Tongue (tissue), 2 donors: ENCODE results near the gene CNTN1. TPM values are rescaled to one million over a fixed set of nuclear protein-coding genes. Genes with fewer than 3 reads are reported as not detected.
"Not testable (repeated sequence)": the region's sequence is repeated elsewhere in the genome, so short reads cannot be mapped to it uniquely, and the experiment has no call there.

ENCODE experiments used
- DNase-seq: peaks from one replicate; pipeline ENCODE4 v3.0.0-alpha.2; 2015
- total RNA-seq: library from RNA; depleted of rRNA; stranded (reverse); fragments of >200 nt; gene quantifications from one replicate; pipeline ENCODE4 v1.2.3, GENCODE V29; 2014

CNTN1 gene
- total RNA-seq, 1 donor from 2014 or later = 35.4 TPM

DNA sequence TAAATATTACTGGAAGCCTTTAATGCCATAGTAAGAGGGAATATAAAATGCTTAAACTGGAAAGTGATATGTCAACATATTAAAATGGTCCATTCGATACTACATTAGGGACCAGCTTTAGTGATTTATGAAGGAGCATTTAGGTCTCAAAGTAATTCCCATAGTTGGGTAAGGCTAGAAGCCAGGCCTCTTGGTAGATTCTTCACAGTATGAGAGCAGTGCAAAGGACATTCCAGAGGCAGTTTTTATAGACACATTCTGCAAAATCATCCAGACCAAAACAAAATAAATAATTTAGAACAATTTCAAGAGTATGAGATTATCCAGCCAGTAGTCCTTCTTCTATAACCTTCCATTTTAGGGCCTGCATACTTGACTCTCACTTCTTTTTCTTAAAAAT, 353.3 kb downstream of the CNTN1 start:
- no peak for DNase-seq

DNA sequence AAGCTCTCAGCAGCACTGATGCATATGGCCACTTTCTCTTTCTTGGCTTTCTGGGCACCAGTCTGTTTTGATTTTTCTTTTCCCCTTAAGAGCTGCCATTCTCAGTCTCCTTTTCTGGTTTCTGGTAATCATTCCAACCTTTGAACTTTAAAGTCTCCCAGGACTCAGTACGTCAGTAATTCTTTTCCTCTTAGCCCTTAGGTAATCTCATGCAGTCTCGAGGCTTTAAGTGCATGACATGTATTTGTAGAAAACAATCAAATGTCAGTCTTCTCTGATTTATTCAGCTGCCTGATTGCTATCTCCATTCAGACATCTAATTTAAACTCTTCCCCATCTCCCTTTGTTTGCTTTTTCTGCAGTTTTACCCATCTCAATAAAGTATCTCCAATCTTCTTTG, 356.8 kb downstream of the CNTN1 start:
- no peak for DNase-seq

DNA sequence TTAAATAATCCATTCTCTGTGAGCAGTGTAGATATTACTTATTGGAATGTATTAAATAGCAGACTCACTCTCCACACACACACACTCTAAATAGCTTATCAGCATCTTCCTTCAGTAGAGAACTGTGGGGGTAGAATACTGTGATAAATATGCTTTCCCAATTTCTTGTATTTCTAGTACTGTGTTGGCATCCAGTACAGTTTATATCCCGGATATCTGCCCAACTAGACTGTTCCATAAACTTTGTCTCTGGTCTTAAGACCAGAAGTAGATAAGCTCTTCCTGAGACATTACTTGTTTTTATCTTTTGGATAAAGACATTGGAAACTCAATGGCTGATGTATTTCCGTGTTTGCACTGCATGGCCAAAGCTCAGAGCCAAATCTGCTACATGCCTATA, 359.7 kb downstream of the CNTN1 start:
- DNase-seq = no peak

DNA sequence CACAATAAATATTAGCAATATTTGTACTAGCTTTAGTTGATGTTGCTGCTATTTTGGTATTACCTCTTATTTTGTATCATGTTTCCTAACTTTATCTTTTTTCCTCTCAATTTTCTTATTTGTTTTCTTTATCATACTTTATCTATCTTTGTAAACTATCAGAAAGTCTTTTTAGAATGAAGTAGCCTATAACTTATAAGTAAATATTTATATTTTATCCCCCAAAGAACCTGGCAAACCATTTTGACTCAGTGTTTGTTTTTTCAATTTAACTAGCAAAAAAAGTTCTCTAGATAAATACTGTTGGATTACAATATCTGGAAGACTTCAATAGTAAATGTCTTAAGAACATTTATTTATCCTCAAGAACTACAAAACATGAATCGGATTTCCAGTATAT, 360.2 kb downstream of the CNTN1 start:
- no peak for DNase-seq

DNA sequence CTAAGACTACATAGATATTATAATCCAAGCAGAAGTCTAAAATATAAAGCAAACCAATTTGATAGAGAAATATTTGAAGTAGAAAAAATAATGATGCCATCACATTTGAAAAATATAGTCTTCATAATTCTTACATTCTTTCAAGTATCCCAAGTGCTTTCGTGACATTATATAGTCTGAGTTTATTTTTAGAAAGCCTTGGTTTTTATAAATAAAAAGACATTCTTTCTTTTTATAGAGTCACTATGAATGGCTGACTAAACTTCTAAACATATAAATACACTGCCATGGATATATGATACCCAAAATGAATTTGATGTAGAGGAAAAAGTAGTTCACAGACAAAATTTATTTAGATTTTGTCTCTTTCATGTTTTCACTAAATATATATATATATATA, 360.8 kb downstream of the CNTN1 start:
- no peak for DNase-seq

DNA sequence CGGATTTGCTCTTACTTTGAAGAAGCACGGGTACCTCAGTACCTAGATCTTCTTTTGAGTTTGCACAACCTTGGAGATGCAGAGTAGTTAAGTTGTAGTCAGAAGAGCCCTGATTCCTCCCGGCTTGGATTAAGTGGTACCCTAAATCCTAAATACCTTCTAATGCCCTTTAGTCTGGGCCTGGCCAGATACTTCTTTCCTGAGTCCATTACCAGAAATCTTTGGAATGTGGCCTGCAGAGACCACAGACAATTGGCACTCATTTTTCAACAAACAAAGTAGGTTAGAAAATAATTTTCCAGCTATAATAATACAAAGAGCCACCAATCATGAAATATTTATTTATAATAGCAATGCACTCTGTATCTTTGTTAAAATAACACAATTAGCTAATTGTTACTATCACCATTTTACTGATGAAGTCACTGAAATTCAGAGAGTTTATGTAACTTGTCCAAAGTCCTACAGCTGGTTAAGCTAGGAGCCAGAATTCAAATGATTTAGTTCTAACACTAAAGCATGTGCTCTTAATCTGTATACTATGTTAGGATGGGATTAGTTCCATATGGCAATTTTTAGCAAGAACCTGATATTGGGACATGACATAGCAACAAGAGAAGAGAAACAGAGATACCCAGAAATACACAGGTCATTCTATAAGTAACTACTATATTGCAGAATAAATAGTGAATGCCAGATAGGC, 363.8 kb downstream of the CNTN1 start:
- no peak for DNase-seq

DNA sequence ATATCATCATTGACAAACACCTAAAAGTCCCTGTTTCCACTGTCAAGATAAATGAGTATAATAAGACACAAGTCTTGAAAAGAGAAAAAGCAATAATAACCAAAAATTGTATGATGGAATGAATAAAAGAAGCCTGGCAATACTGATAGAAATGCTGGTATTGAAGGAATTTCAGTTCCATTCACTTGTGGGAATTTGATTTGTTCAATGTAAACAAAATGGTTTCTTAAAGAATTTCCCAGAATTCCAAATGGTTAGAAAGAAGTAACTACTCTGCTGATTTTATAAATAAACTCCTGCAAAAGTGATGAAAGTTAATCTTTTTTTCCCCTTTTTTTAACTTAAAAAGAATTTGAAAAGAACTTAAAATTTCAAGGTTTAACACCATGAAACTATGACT, 366.0 kb downstream of the CNTN1 start:
- DNase-seq = no peak

DNA sequence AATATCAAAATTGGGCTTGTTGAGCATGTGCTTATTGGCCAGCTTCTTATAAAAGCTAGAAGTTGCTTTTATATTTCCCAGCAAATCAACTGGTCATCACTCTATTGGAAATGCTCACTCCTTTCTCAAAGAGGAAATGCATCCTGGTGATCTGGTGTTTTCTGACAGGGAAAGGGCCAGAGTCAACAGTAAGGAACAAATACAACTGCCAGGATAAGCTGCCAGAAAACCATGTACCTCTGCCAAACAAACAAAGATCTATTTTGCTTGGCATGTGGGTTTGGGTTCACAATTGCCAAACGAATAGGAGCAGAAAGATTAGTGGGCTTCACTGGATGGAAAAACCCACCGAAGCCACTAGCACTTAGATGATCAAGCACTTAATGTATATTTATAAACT, 369.0 kb downstream of the CNTN1 start:
- no peak for DNase-seq

DNA sequence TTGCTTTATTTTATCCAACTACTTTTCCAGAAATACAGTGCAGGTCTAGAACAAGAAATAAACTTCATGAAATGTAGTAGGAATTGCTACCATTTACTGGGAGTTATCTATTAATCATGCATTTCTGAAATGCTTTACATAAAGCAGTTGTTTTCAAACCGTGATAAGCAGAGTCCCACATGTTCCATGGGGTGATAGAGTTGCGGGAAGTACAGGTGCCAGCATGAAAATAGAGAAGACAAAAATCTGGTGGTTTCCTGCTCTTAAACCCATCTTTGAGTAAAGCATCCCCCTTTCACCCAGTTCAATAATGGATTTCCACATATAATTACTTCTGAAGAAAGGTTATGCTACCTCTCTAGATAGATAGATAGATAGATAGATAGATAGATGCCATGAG, 372.2 kb downstream of the CNTN1 start:
- no peak for DNase-seq

DNA sequence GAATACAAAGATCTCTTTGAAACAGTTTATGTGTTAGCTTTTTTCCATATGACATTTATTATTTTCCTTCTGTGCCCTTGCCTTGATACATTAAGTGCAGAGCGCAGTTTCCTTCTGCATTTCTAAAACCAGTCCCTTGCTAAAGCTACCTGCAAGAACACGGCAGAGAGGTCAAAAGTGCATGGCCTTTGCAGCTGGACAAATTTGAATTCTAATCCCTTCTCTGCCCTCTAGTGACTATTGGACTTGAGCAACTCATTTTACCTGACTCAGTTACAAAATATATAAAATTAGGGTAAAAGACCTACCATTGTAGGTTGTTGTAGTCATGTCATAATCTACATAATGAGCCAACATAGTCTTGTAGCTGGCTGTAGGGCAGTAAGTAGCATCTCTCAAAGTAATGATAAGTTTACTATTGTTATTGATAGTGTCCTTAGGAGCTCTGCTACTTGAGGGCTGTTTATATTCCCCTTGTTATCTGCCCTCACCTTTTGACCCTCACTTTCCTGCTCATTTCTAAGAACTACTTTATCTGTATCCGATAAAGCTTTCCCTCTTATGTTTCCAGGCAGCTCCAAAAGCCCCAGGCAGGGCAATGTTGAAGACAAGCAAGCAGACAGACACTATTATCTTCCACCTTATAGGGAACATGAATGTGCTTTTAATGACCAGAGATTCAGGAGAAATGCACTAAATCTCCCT, 375.9 kb downstream of the CNTN1 start:
- no peak for DNase-seq

DNA sequence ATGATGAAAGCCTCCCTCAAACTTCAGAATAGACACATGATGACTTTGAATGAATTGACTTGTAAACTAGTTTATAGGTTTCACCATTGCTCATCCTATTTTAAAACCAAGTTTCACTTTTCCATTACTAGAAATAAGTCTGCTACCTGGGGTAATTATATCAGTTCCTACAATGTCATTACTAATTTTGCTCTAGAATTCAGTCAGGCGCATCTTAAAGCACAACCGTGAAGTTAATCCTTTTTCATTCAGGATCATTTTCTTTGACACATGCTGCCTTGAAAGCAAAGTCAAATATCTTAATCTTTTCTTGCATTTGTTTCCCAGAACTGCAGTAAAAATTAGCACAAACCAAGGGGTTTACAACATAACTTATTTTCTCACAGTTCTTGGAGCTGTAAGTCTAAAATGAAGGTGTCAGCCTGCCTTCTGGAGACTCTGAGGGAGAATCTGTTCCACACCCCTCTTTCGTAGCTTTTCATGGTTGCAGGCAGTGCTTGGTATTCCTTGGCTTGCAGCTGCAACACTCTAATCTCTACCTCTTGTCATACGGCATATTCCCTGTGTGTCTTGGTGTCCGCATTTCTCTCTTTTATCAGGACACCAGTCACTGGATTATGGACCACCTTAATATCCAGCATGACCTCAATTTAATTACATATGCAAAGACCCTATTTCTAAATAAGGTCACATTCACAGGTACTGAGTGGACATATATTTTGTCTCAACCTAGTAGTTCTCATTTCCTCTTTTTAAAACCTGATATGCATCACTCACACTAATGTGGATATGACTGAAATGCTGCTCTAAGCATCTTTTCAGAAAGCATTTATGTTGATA, 381.6 kb downstream of the CNTN1 start:
- DNase-seq = no peak

DNA sequence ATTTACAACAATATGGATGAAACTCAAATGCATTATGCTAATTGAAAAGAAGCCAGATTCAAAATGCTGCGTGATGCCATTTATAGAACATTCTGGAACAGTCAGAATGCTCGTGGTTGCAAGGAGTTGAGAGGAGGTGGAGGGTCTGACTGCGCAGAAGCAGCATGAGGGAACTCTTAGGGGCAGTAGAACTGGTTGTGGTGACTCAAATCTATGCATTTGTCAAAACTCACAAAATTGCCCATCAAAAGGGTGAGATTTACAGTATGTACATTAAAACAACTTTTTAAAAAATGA, 382.2 kb downstream of the CNTN1 start:
- no peak for DNase-seq

DNA sequence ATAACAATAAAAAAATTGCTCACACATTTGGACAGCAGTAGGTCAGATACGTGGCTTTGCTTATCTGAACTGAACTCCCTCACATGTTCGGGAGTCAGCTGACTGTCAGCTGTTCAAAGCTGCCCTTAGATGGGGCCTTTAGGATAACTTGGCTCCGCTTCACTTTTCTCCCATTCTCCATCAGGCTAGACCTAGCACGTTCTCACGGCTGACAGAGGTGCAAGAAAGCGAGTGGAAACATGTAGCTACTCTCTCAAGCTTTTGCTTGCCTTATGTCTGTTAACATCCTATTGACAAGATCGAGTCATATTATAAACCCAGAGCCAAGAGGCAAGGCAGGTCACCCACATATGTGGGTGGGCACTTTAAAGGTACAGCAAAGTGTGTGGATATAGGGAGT, 383.9 kb downstream of the CNTN1 start:
- DNase-seq = peak; percentile 11

DNA sequence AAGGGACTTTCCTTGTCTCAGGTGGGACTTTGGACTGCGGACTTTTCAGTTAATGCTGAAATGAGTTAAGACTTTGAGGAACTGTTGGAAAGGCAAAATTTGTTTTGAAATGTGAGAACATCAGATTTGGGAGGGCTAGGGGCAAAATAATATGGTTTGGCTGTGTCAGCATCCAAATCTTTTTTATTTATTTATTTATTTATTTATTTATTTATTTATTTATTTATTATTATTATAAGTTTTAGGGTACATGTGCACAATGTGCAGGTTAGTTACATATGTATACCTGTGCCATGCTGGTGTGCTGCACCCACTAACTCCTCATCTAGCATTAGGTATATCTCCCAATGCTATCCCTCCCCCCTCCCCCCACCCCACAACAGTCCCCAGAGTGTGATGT, 389.0 kb downstream of the CNTN1 start:
- not testable (repeated sequence) for DNase-seq

DNA sequence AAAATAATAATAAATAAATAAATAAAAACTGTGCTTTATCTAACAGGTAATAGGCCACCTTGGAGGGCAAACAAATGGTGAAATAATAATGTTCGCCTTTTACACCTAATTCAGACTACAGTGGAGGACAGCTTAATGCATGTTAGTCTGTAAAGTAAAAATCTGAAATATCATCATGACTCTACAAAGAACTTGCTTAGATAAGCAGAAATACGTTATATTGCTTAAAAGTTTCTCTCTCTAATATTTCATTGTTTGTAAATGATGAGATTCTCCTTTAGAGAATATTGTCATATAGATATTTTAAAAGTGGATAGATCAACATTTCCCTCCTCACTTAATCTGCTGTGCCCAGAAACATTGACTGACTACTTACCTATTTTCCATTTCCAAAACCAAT, 397.2 kb downstream of the CNTN1 start:
- no peak for DNase-seq

DNA sequence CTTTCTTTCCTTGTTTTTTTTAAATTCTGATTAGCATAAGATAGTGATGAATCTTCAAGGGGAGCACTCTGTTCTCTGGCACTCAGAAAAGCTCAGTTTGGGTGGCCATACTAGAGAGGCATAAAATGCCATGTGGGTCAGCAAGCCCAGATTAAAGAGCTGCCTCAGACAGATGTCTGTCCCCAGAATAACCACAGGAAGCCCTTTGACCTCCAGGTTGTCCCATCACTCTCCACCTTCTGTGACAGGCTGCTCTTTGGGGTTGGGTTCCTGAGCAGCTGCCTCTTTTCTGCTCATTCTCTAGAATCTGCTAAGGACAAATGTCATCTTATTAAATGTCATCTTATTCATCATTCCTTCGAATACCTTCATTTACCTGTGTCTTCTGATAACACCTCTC, 399.9 kb downstream of the CNTN1 start:
- DNase-seq = no peak

DNA sequence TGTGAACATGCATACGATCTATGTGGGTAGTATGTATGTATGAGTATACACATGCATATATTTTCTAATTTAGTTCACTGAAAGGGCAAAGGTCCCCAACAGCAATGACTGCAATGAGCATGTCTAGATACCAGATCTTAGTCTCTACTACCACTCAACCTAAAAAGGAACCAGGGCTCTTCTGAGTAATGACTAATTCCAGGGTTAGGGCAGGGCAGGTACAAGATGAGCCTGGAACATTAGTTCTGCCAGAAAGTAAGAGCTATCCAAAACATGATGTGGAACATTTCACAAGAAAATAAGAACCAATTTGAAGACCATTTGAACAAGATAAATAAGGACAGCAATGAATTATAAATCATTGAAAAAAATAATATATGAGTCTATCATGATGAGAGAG, 404.6 kb downstream of the CNTN1 start:
- no peak for DNase-seq

DNA sequence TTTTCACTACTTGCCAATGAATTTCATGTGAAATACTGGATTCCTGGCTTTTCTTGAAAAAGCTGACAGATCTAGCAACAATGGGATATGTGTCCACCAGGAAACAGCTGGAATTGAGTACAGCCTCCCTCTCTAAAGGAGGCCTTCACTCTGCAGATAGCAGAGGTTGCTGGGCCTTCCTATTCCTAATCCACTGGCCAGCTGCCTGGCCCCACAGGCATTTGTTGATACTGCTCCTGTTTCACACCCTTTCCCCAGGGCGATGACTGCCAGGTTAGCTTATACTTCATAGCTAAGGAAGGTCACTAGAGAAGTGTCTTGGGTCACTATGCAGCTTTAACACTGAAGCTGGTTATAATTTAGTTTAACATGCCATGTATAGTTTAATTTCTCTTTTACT, 408.3 kb downstream of the CNTN1 start:
- no peak for DNase-seq

DNA sequence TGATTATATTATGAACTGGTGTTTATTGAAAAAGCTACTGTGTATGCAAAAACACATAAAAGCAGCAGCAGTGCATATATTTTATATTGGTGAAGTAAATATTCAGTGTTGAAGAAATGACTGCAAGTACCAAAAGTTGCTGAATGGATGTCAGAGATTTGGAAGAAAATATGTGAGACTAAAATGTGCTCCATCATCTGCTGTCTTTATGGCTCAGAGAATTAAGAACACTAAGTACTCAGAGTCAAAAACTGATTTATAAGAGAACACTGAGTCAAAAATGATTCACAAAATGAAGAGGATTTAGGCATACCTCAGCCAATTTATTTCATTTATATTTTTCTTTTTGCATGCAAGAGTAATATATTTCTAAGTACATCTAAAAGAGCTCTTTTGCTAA, 409.6 kb downstream of the CNTN1 start:
- no peak for DNase-seq

DNA sequence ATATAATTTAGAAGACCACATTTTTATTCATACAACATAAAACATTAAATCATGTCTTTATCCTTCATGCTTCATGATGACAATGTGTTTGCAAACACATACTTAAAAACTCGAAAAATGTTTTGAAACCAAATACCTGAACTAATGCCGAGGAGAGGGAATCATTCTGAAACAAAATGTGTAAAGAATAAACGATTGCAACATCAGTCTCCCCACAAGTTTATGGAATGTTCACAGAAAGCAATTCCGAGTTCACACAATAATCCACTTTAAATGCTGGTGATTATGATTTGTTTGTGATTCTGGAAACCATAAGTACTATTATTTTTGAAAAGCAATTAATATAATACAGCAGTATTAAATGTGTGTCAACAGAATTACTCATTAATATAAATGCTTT, 411.4 kb downstream of the CNTN1 start:
- DNase-seq = no peak

DNA sequence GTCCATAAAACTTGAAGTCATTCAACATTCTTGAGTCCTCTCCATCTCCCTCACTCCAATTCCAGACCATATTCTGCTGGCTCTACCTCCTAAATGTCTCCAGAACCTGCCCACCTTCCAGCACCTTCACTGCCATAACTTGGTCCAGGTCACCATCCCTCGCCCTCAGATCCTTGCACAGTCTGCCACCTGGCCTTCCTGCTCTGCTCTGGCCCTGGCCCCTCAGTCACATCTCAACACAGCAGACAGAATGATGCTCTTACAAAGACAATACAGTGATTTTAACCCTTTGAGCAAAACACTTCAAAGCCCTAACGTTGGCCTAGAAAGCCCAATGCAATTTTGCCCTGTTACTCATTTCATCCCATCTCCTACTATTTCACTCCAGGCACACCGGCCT, 414.1 kb downstream of the CNTN1 start:
- DNase-seq = no peak

DNA sequence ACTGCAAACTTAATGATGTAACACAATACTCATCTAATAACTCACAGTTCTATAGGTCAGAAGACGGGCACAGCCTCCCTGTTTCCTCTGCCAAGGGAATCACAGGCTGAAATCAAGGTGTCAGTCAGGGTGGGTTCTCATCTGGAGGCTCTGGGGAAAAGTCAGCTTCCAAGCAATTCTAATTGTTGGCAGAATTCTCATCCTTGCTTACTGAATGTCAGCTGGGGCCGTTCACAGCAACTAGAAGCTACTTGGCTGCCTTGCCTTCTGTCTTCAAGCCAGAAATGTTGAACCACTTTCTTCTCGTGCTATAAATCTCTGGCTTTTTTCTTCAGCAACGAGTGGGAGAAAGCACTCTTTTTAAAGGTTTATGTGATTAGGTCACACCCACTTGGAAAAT, 415.8 kb downstream of the CNTN1 start:
- DNase-seq = peak; percentile 61

DNA sequence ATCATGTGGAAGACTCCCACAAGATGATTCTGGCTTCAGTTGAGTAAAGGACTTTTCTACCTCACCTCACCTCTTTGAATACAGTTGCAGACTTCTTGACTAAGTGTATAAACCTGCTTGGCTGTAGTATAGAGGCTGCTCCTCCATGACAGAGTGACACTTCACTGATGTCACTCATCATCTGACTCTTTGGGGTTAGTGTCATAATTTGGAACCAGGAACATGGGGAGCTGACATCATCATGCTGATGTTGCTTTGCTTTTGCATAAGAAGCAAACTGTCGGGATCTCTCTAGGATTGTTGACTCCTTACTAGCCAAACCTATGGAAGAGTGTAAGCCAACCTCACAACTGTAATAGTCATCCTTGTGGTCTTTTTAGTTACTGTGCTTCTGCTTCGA, 420.7 kb downstream of the CNTN1 start:
- no peak for DNase-seq

DNA sequence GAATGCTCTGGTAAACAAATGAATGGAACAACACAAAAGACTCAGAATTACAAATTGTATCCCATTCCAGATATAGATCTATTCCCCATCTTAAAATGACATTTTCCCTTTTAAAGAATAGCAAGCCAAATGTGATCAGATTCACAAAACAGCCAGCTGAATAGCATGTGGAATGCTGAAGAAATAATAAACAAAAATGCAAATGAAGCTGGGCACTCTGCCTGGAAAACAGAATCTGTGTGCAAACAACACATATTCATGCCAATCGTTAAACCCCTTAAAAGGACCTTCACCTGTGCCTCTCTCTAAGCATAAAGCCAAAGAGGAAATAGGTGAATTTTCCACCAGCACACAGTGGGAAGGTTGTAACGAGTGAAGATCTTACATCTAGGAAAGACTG, 428.0 kb downstream of the CNTN1 start:
- no peak for DNase-seq
